PFSK-1 (cell line): ENCODE data around the gene APOC4.
A peak's percentile ranks its signal among the peaks of the same experiment; 100 is the strongest.

Experiments used
- FOXP2 ChIP-seq: optimal IDR thresholded peaks from 2 replicates; pipeline ENCODE3; 2011; ENCODE audit warnings: borderline replicate concordance, control low read depth, inconsistent platforms; ENCODE audit not compliant: insufficient read depth; ENCODE audit errors: extremely low read length, extremely low read depth
- POLR2AphosphoS5 ChIP-seq: IDR thresholded peaks from 2 replicates; pipeline ENCODE4 v1.6.1; 2012; ENCODE audit warnings: low read depth, mild to moderate bottlenecking, control low read depth, low read length, moderate library complexity
- SIN3A ChIP-seq: IDR thresholded peaks from 2 replicates; pipeline ENCODE4 v1.6.1; 2012; ENCODE audit warnings: mild to moderate bottlenecking, low read length, moderate library complexity, borderline replicate concordance; ENCODE audit not compliant: insufficient read depth
- TAF1 ChIP-seq: IDR thresholded peaks from 2 replicates; pipeline ENCODE4 v1.6.1; 2012; ENCODE audit warnings: low read length, control low read depth, borderline replicate concordance; ENCODE audit not compliant: insufficient read depth
- TF ChIP-seq, protein P1 (sequence below), 2 experiments: IDR thresholded peaks; 2 replicates each; pipeline versions ENCODE4 v1.6.1 to v1.8.0; 2011 to 2012; ENCODE audit warnings: low read depth in 2 of 2, low read length in 2 of 2, control low read depth in 1 of 2, inconsistent platforms in 1 of 2, mild to moderate bottlenecking in 1 of 2, moderate library complexity in 1 of 2; ENCODE audit not compliant: insufficient read depth in 1 of 2

Gene APOC4

DNA sequence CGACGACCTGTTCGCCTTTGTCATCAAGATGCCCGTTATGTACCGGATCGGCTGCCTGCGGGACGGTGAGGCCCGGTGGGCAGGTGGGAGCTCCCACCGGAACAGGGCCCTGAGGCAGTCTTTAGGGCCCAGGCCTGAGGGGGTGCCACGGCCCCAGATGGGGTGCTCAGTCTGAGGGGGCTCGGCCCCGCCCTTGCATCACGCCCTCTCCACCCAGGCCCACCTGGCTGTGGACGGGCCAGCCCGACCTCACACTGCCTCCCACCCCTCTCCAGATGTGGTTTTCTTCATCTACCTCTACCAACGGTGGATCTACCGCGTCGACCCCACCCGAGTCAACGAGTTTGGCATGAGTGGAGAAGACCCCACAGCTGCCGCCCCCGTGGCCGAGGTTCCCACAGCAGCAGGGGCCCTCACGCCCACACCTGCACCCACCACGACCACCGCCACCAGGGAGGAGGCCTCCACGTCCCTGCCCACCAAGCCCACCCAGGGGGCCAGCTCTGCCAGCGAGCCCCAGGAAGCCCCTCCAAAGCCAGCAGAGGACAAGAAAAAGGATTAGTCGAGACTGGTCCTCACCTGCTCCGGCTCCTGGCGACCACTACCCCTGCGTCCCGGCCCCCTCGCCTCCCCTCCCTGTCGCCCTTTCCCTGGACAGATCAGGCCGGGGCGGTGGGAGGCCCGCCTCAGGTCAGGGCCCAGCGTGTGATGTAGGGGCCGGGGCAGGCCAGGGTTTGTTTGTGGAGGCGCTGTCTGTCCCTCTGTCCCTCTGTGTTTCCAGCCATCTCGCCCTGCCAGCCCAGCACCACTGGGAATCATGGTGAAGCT lies 50.5 kb downstream of the APOC4 start:
- no peak for TF ChIP-seq POLR2AphosphoS5
- TF ChIP-seq, protein P1, sequence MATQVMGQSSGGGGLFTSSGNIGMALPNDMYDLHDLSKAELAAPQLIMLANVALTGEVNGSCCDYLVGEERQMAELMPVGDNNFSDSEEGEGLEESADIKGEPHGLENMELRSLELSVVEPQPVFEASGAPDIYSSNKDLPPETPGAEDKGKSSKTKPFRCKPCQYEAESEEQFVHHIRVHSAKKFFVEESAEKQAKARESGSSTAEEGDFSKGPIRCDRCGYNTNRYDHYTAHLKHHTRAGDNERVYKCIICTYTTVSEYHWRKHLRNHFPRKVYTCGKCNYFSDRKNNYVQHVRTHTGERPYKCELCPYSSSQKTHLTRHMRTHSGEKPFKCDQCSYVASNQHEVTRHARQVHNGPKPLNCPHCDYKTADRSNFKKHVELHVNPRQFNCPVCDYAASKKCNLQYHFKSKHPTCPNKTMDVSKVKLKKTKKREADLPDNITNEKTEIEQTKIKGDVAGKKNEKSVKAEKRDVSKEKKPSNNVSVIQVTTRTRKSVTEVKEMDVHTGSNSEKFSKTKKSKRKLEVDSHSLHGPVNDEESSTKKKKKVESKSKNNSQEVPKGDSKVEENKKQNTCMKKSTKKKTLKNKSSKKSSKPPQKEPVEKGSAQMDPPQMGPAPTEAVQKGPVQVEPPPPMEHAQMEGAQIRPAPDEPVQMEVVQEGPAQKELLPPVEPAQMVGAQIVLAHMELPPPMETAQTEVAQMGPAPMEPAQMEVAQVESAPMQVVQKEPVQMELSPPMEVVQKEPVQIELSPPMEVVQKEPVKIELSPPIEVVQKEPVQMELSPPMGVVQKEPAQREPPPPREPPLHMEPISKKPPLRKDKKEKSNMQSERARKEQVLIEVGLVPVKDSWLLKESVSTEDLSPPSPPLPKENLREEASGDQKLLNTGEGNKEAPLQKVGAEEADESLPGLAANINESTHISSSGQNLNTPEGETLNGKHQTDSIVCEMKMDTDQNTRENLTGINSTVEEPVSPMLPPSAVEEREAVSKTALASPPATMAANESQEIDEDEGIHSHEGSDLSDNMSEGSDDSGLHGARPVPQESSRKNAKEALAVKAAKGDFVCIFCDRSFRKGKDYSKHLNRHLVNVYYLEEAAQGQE (IDR thresholded peaks at IDR 0.05; ENCODE audit: insufficient read depth in 1 of 2, low read depth in 2 of 2, low read length in 2 of 2): no peak
- no peak for TF ChIP-seq TAF1
- no peak for TF ChIP-seq FOXP2

DNA sequence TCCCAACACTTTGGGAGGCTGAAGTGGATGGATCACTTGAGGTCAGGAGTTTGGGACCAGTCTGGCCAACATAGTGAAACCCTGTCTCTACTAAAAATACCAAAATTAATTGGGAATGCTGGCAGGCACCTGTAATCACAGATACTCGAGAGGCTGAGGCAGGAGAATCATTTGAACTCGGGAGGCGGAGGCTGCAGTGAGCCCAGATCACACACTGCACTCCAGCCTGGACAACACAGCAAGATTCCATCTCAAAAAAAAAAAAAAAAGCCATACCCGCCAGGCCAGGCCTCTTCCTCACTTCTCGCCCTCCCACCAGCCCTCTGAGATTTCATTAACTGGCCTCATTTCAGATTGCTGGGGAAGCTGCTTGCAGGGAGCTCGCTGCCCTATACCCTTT lies 51.5 kb downstream of the APOC4 start:
- TF ChIP-seq POLR2AphosphoS5 (no peak), TAF1 (no peak), FOXP2 (no peak), SIN3A (no peak)
- TF ChIP-seq, protein P1 (IDR thresholded peaks at IDR 0.05; ENCODE audit: insufficient read depth in 1 of 2, low read depth in 2 of 2, low read length in 2 of 2): no peak

DNA sequence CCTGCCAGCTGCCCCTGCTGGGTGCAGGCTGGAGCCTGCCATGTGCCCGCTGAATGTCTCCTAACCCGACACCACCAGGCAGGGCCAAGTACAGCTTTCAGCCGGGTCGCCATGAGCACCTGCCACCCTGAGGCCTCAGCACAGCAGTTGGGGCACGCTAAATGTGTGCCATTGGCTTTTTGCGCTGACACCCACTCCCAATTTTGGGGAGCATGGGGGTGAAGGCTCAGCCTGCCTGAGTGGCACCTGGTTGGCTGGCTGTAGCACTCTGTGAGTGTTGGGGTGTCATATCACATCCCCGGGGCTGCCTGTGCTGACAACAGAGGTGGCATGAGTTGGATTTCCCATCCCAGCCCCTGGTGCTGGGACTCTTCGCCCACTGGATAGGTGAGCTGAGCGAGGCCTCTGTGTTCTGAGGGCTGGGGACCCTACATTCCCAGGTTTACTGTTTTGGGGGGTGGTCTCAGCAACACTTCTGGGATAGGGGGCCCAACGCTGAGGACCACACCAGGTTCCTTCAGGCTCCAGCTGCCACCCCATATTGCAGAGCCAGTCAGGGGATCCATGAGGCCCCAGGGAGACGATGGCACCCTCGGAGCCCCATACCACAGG lies 52.0 kb downstream of the APOC4 start:
- TF ChIP-seq SIN3A: no peak
- TF ChIP-seq POLR2AphosphoS5: 0 out of 2 replicates have a peak, but pooled peaks have one; percentile 13
- no peak for TF ChIP-seq FOXP2
- no peak for TF ChIP-seq TAF1
- TF ChIP-seq, protein P1 (IDR thresholded peaks at IDR 0.05; ENCODE audit: insufficient read depth in 1 of 2, low read depth in 2 of 2, low read length in 2 of 2): no peak
